HG03469 (cell line): ENCODE results near the gene IFI27L2.

Experiments
- ATAC-seq: cut with Tn5 transposase; IDR thresholded peaks from one replicate; pipeline ENCODE4 v1.9.1; 2021; ENCODE audit warnings: mild to moderate bottlenecking, moderate library complexity, moderate number of reproducible peaks; ENCODE audit not compliant: unreplicated experiment

The IFI27L2 gene

GRCh38 chr14:94124582-94125377, 4.6 kb downstream of the IFI27L2 start:
- ATAC-seq = no peak

- no peak for ATAC-seq
Observed at GRCh38 chr14:94123868-94124267, 5.5 kb downstream of the IFI27L2 start.

GRCh38 chr14:94123296-94123695, 6.1 kb downstream of the IFI27L2 start:
- no peak for ATAC-seq

- no peak for ATAC-seq
Observed at GRCh38 chr14:94122438-94122837, 7.0 kb downstream of the IFI27L2 start.

GRCh38 chr14:94121485-94121884, 7.9 kb downstream of the IFI27L2 start:
- ATAC-seq = no peak

GRCh38 chr14:94120667-94121340, 8.6 kb downstream of the IFI27L2 start:
- no peak for ATAC-seq

- ATAC-seq = no peak
Observed at GRCh38 chr14:94119071-94119470, 10.3 kb downstream of the IFI27L2 start.

GRCh38 chr14:94117856-94118255, 11.5 kb downstream of the IFI27L2 start:
- ATAC-seq = no peak

- ATAC-seq = no peak
Observed at GRCh38 chr14:94116701-94117100, 12.7 kb downstream of the IFI27L2 start.

- ATAC-seq = no peak
Observed at GRCh38 chr14:94115631-94116030, 13.8 kb downstream of the IFI27L2 start.

- no peak for ATAC-seq
Observed at GRCh38 chr14:94115058-94115591, 14.3 kb downstream of the IFI27L2 start.

- ATAC-seq = no peak
Observed at GRCh38 chr14:94114589-94115057, 14.8 kb downstream of the IFI27L2 start.

GRCh38 chr14:94113908-94114588, 15.4 kb downstream of the IFI27L2 start:
- ATAC-seq = no peak

GRCh38 chr14:94113490-94113889, 15.9 kb downstream of the IFI27L2 start:
- ATAC-seq = no peak

- no peak for ATAC-seq
Observed at GRCh38 chr14:94113073-94113472, 16.3 kb downstream of the IFI27L2 start.

- no peak for ATAC-seq
Observed at GRCh38 chr14:94112513-94113063, 16.8 kb downstream of the IFI27L2 start.

- no peak for ATAC-seq
Observed at GRCh38 chr14:94111276-94112095, 17.9 kb downstream of the IFI27L2 start.

GRCh38 chr14:94110552-94111181, 18.7 kb downstream of the IFI27L2 start, which contains the start of gene IFI27:
TSS of gene IFI27 (plus strand) at chr14:94110736.
- no peak for ATAC-seq

- no peak for ATAC-seq
Observed at GRCh38 chr14:94109915-94110250, 19.5 kb downstream of the IFI27L2 start.

- ATAC-seq = no peak
Observed at GRCh38 chr14:94104731-94105130, 24.7 kb downstream of the IFI27L2 start.
